Activated naive CD8-positive, alpha-beta T cell treated with anti-CD3 and anti-CD28 coated beads, Interleukin-2, amount 50 U/mL, for 16 hours (primary cell): ENCODE measurements around the gene SSH2.
"Not testable (repeated sequence)": the region's sequence is repeated elsewhere in the genome, so short reads cannot be mapped to it uniquely, and the experiment has no call there.

Source experiments
- DNase-seq: peaks from one replicate; pipeline ENCODE4 v3.0.0-alpha.2; 2020; ENCODE audit warnings: low read depth, low spot score

Gene SSH2

DNA sequence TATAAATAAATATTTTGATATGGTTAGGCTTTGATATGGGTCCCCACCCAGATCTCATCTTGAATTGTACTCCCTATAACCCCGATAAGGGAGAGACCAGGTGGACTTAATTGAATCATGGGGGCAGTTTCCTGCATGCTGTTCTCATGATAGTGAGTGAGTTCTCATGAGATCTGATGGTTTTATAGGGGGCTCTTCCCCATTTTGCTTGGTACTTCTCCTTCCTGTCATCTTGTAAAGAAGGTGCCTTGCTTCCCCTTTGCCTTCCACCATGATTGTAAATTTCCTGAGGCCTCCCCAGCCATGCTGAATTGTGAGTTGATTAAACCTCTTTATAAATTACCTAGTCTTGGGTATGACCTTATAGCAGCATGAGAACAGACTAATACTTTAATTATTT, 55.7 kb downstream of the SSH2 start:
- DNase-seq: not testable (repeated sequence)

DNA sequence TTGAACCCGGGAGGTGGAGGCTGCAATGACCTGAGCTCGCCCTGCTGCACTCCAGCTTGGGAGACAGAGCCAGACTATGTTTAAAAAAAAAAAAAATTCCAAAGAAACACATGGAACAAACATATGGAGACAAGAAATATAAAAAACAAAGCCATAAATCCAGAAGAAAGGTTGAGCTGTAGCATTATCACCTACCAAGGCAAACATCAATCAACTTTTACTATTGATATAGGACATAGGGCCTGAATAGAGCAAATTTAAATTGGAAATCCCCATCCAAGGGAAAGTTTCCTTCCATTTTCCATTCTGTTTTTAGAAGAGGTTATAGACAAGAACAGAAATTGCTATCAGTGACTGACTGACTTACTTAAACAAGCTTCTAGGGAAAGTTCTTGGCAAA, 56.6 kb downstream of the SSH2 start:
- no peak for DNase-seq

DNA sequence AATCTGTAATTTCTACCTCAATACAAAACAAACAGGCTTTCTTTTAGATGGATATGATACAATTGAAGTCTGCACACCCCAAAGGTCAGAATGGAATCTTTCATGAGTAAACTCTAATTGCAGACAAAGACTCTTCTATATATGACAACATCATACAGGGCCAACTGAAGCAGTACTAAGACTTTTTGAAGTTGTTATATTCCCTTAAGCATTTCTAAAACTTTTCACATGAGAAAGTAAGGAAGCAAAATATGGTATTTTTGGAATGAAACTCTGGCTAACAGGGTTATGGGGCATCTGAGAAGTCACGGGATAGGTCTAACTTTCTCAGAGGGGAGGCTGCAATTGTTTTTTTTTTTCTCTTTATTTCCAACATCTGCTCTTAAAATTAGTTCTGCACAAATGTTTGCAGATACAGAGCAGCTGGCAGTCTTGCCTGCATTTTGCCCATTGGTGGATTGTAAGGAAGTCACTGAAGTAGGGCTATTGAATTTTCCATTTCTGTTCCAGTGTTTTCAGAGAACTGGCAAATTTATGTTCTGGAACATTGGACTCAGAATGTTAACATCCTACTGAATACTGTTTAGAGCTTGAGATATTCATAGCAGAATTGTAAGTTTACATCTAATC, 59.1 kb downstream of the SSH2 start:
- DNase-seq: no peak

DNA sequence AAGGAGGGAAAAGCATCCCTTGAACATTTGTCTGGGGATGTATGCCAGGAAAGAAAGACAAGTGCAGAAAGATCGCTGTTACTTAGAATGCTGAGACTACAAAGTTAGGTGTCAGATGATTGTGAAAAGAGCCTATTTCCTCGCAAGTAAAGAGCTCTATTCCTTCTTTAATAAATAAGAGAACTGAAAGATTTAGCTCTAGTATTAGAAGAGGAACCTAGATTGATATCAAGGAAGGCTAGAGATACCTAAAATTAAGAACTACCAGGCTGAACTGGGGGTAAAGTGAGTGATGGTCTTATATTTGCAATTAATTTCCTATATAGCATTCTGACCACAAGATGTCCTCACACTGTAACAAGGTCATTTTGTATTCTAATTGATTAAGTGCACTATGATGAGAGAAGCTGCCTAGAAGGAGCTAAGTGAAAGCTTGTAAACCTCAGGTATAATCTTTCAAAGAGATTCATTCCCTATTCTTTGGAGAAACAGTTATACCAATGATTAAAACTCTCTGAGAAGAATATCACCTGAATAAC, 62.3 kb downstream of the SSH2 start:
- no peak for DNase-seq

DNA sequence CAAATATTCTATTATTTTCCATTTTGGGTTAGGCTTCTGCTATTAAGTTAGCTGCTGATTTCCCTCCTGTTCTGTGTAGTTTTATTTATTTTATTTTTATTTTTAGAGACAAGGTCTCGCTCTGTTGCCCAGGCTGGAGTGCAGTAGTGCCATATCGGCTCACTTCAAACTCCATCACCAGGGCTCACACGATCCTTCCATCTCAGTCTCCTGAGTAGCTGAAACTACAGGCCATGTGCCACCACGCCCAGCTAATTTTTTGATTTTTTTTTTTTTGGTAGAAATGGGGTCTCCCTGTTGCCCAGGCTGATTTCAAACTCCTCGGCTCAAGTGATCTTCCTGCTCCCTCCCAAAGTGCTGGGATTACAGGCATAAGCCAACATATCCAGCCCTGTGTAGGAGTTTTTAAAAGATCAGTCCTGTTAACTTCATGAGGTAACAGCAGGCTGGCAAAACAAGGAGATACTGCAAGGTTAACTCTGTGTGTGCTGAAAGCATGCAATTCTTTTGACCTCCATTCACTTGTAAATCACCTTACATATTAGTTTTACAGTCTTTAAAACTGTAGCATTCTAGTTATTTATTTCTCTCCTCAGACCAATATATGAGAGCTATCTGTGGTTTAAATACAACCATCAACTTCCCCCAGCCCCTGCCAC, 63.2 kb downstream of the SSH2 start:
- DNase-seq: no peak

DNA sequence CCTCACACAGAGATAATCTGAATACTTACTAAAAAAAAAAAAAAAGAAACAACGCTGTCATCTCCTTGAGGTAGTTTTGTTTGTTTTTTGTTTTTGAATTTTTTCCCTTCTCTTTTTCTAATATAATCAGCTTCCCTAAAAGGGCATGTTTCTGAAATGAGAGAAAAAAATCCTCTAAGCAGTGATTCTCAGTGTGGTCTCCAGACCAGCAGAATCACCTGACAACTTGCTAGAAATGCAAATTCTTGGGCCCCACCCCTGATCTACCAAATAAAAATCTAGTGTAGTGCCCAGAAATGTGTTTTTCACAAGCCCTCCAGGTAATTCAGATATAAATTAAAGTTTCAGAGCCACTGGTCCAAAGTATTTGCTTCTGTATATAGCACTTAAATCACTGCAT, 65.4 kb downstream of the SSH2 start:
- no peak for DNase-seq

DNA sequence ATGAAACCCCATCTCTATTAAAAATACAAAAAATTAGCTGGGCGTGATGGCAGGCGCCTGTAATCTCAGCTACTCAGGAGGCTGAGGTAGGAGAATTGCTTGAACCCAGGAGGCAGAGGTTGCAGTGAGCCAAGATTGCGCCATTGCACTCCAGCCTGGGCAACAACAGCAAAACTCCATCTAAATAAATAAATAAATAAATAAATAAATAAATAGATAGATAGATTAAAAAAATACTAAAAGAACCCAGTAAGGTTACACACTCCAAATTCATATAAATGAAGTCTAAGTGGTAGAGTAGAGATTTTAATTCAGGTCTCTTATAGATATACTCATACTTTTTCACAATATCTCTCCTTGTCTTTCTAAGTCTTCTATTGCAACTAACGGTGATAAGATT, 65.9 kb downstream of the SSH2 start:
- not testable (repeated sequence) for DNase-seq

DNA sequence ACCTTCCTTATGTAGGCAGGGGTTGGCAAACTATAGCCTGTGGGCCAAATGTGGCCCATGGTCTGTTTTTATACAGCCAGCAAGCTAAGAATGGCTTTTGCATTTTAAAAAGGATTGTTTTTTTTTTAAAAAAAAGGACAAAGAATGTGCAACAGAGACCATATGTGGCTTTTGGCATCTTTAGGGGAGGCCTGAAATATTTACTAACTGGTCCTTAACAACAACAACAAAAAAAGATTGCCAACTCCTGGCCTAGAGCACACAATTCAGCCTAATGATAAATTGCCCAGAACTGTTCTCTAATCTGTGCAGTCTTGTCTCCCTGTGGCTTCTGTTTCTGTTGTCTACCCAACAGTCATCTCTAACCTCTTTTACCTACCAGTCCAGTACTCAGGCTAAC, 67.1 kb downstream of the SSH2 start:
- DNase-seq: no peak

DNA sequence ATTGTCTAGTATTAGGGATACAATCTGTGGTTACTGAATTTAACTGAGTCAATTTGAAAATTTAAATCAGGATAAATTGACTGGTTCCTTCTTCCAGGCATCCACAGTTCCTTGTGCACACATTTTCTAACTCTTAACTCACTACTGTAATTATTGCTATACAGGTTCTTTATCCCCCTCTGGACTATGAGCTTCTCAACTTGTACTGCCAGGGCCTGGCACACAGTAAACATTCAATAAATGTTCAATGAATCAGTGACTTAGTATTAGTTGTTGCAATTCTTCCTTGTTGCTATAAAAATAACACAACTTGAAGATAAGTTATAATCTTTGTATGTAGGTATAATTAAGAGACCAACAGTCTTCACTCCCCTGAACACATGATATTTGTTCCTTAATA, 67.9 kb downstream of the SSH2 start:
- DNase-seq: no peak

DNA sequence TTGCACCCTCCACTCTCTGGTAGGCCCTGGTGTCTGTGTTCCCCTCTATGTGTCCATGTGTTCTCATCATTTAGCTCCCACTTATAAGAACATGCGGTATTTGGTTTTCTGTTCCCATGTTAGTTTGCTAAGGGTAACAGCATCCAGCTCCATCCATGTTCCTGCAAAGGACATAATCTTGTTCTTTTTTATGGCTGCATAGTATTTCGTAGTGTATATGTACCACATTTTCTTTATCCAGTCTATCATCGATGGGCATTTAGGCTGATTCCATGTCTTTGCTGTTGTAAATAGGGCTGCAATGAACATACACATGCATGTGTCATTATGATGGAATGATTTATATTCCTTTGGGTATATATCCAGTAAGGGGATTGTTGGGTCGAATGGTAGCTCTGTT, 70.6 kb downstream of the SSH2 start:
- not testable (repeated sequence) for DNase-seq

DNA sequence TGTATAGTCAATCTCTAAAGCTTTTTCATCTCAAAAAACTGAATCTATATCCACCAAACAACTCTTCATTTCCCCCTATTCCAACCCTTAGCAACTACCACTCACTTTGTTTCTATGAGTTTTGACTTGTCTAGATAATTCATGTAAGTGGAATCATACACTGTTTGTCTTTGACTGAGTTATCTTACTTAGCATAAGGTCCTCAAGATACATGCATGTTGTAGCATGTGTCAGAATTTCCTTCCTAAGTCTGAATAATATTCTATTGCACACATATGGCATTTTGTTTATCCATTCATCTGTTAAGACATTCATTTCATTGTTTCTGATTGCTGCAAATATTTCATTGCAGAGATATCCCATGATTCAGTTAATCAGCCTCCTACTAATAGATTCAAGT, 72.2 kb downstream of the SSH2 start:
- DNase-seq: no peak

DNA sequence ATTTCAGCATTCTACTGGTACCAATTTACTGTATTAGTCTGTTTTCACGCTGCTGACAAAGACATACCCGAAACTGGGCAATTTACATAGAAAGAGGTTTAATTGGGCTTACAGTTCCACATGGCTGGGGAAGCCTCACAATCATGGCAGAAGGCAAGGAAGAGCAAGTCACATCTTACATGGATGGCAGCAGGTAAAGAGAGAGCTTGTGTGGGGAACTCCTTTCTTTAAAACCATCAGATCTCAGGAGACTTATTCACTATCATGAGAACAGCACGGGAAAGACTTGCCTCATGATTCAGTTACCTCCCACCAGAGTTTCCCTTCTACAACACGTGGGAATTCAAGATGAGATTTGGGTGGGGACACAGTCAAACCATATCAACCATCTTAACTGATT, 72.9 kb downstream of the SSH2 start:
- not testable (repeated sequence) for DNase-seq

DNA sequence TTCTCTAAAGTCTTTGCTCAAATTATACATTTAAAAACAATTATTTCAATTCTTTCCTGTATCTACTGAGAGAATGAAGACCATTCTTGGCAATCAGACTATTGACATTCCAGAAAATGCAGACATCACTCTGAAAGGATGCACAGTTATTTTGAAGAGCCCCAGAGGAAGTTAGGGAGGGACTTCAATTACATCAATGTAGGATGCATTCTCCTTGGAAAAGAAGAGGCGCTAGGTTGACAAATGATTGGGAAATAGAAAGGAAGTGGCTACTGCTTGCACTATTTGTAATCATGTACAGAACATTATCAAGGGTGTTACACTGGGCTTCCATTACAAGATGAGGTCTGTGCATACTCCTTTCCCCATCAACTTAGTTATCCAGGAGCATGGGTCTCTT, 74.3 kb downstream of the SSH2 start:
- no peak for DNase-seq

DNA sequence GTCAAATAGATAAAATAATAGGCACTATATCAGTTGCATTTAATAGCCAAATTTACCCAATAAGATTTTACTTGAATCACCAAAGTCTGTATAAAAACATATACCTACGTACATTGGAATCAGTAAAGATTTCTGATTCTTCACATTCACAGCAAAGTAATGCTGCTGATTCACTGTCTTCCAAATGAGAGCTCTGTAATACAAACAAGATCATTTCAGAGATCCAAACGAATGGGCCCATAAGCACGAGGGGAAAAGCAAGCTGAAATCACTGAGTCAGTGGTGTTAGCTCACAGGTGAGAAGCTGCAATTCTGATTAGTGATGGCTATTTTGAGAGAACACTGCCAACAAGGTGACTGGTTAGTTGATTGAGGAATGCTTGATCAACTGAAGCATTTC, 81.3 kb downstream of the SSH2 start:
- DNase-seq: no peak

DNA sequence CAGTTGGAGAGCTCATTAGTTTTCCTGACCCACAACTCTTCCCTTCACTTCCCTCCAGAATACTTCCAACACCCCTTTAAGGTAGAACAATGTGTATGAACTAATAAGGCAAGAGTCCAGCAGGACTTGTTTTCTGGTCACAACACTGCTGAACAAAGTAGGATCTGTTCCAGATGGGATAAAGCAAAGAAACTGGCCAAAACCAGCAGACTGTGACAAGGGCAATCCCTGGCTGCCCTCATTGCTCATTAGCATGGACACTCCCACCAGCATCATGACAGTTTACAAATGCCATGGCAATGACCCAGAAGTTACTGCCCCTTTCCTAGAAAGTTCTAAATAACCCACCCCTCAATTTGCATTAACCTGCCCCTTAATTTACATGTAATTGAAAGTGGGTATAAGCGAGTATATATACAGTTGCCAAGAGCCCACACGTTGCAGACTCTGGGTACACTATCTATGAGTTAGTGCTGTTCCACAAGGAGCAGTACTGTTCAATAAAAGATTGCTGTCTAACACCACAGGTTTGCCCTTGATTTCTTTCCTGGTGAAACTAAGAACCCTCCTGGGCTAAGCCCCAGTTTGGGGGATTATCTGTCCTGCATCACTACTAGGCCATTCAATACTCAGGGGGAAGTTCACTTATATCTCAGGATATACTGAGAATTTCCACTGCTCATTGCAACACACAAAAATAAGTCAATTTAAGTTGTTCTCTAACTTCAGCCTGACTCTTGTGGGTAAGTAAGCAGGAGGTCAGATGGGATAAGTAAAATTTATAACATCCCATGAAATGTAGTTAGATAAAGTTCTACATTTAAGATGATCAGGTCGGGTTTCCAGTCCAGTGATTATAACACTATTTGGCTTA, 82.3 kb downstream of the SSH2 start:
- DNase-seq: no peak

DNA sequence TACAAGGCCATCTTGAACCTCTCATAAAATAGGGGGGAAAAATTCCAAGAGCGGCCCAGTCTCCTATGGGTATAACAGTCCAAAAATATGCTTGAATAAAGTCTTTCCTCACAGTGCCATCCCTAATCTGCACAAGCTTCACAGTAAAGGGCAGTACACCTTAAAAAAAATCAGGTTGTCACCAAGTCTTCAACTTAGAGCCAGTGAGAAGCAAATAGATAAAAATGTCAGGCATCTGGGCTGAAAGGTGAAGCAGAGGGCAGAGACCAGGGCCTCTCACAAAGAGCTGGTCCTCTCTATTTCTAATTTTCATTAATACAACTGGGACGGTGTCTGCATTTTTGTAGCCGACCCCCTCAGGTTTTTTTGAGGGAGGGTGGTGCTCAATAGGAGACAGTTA, 82.9 kb downstream of the SSH2 start:
- DNase-seq: no peak

DNA sequence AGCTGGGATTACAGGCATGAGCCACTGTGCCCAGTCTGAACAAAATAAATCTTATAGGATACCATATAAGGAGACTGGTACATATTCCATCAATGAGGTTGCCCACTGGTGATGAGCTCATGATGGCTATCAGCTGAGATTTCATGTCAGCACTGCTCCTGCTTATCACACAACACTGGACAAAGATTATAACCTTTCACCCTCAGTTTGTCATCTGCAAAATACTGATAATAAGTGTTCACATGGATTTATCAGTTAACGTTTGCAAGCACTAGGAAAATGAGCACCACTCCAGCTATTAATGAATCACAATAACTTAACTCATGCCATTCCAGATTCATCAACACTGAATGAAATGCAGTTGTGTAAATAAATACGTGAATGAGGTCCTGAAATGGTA, 83.7 kb downstream of the SSH2 start:
- DNase-seq: no peak

DNA sequence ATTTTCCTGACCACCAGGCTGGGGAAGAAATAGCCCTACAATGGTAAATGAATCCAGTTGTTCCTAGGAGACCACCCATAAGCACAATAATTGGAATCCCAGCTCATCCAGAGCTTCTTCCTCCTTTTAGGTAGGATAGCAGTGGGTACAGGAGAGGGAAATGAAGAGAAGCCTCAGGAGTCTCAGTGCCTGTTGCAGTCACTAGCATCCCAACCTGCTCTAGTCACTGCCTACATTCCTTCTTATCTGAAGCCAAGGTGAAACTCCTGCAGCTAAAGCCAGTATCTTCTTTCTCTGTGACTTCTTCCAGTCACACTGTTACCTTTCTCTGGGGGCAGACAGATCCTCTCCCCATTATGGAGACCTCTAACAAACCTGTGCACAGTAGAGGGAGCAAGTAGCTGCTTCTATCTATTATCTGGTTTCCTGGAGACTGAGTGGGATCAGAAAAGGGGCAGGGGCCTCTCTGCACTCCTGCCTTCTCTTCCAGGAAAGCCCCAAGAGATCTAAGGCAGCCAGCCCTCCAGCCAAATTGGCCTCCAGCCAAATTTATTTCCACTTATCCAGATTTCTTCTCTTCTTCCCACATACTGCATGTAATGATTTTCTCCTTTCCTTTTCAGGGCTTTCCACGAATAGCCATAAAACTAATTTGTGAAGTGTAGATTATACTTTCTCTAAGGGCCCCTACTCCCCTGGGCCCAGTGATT, 85.5 kb downstream of the SSH2 start:
- no peak for DNase-seq

DNA sequence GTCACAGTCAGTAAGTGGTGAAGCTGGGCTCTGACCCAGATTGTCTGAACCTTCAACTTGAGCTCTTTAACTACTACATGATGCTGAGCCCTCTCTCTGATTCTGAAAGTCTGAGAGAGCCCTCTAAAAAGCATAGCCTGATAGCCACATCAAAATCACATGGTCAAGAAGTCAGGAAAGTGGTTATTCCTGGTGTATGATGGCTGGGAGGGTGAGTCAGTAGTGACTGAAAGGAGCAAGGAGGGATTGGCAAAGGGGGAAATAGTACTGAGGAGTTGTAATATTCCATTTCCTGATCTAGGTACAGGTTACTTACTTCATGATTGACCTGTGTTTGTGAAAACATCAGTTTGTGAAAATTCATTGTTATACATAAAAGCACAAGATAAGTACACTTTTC, 89.1 kb downstream of the SSH2 start:
- DNase-seq: no peak

DNA sequence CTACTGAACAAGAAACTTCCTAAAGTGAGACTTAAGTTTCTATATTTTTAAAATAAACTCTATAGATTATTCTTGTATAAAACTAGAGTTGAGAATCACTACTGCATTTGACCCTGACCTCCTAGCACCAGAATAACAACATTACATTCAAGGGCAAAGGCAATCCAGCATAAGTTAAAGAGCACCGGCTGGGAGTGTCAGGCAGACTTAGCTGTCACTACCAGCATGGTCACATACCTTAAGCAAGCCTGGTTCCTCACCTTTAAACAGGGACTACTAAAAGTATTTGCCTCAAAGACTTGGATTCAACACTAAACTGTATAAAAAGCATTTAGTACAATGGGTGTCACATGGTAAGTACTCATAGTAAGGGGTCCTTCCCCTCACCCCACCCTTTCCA, 90.4 kb downstream of the SSH2 start:
- DNase-seq: no peak

DNA sequence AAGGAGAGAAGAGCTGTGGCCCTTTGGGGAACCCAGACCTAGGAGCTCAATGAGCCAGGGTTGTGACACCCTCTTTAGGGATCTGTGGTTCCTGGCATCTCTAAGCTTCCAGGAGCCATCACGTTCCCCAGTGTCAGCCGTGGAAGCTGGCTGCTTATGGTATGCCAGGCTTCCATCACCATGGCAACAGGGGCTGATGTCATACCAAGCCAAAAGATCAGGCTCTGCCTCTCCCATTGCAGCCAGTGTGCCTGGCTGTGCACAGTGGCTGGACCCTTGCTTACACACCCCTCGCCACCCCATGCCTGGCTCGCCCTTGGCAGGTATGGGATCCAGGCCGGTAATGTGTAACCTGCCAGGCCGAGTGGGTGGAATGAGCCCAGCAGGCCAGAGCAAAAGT, 91.1 kb downstream of the SSH2 start:
- DNase-seq: no peak

DNA sequence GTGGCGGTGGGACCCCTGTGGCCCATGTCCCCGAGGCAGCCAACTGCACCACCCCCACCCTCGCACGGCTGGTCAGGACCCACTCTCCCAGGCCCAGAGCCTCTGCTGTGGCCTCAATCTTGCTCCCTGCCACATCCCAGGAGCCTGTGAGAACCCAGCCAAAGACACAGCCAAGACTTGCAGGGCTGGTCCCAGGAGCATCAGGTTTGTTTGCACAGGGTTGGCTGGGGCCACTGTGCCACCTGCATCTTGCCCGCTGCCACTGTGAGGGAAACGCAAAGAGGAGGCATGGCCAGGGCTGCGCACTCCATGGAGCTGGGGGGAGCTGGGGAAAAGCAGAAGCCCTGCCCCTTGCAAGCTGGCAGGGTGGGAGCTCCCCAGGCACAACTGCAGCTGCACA, 92.5 kb downstream of the SSH2 start:
- DNase-seq: no peak
